SK-N-SH treated with all-trans-retinoic acid at 6 μM for 48 hours (cell line): ENCODE measurements around the gene OR10K1.

Source experiments
- ATAC-seq: fragments of 200-7000 bp; cut with Tn5 transposase; 3 replicates; pipeline ENCODE4 v1.9.1; 2020; ENCODE audit warnings: mild to moderate bottlenecking, moderate library complexity
- ARNTL ChIP-seq: fragments of 450-650 bp; formaldehyde crosslinking; IDR thresholded peaks from 2 replicates; pipeline ENCODE4 v1.5.0; 2020; ENCODE audit warnings: low read depth, mild to moderate bottlenecking, moderate library complexity, borderline replicate concordance
- CSDC2 ChIP-seq: fragments of 250-450 bp; sonication (Bioruptor Pico); IDR thresholded peaks from 2 replicates; pipeline ENCODE4 v1.5.0; 2020; ENCODE audit warnings: mild to moderate bottlenecking, moderate library complexity
- ESRRG ChIP-seq: fragments of 250-450 bp; sonication (Bioruptor Pico); IDR thresholded peaks from 2 replicates; pipeline ENCODE4 v1.6.1; 2021; ENCODE audit warnings: mild to moderate bottlenecking
- GLIS3 ChIP-seq: fragments of 250-450 bp; sonication (Bioruptor Pico); IDR thresholded peaks from 2 replicates; pipeline ENCODE4 v1.5.0; 2020; ENCODE audit warnings: mild to moderate bottlenecking, moderate library complexity
- ISL1 ChIP-seq: fragments of 250-450 bp; sonication (Bioruptor Pico); IDR thresholded peaks from 2 replicates; pipeline ENCODE4 v2.1.2; 2022; ENCODE audit warnings: mild to moderate bottlenecking, moderate library complexity
- OSR1 ChIP-seq: fragments of 250-450 bp; sonication (Bioruptor Pico); IDR thresholded peaks from 2 replicates; pipeline ENCODE4 v1.8.0; 2022; ENCODE audit warnings: moderate library complexity, mild to moderate bottlenecking, inconsistent platforms
- PPARA ChIP-seq: fragments of 250-450 bp; sonication (Bioruptor Pico); IDR thresholded peaks from 2 replicates; pipeline ENCODE4 v1.5.0; 2020; ENCODE audit warnings: mild to moderate bottlenecking, borderline replicate concordance
- RARB ChIP-seq: fragments of 250-450 bp; sonication (Bioruptor Pico); IDR thresholded peaks from 2 replicates; pipeline ENCODE4 v1.8.0; 2021; ENCODE audit warnings: mild to moderate bottlenecking, moderate library complexity
- TCF4 ChIP-seq: fragments of 250-450 bp; sonication (Bioruptor Pico); IDR thresholded peaks from 2 replicates; pipeline ENCODE4 v1.8.0; 2021; ENCODE audit warnings: mild to moderate bottlenecking, moderate library complexity, borderline replicate concordance
- ZFP30 ChIP-seq: fragments of 450-650 bp; formaldehyde crosslinking; IDR thresholded peaks from 2 replicates; pipeline ENCODE4 v1.5.0; 2022; ENCODE audit warnings: mild to moderate bottlenecking, moderate library complexity
- ZNF8 ChIP-seq: fragments of 450-650 bp; formaldehyde crosslinking; IDR thresholded peaks from 2 replicates; pipeline ENCODE4 v1.5.0; 2020; ENCODE audit warnings: mild to moderate bottlenecking, moderate library complexity
- TF ChIP-seq, protein P1 (sequence below): fragments of 250-450 bp; sonication (Bioruptor Pico); IDR thresholded peaks from 2 replicates; pipeline ENCODE4 v1.8.0; 2020; ENCODE audit warnings: mild to moderate bottlenecking, moderate library complexity, borderline replicate concordance
- TF ChIP-seq, protein P2 (sequence below): fragments of 250-450 bp; sonication (Bioruptor Pico); IDR thresholded peaks from 2 replicates; pipeline ENCODE4 v1.5.1; 2020; ENCODE audit warnings: low read depth, mild to moderate bottlenecking, moderate library complexity
- TF ChIP-seq, protein P3 (sequence below): fragments of 250-450 bp; sonication (Bioruptor Pico); IDR thresholded peaks from 2 replicates; pipeline ENCODE4 v1.5.1; 2021; ENCODE audit warnings: mild to moderate bottlenecking, moderate library complexity
- TF ChIP-seq, protein P4 (sequence below): fragments of 250-450 bp; sonication (Bioruptor Pico); IDR thresholded peaks from 2 replicates; pipeline ENCODE4 v1.5.0; 2020; ENCODE audit warnings: mild to moderate bottlenecking, moderate library complexity
- TF ChIP-seq, protein P5 (sequence below): fragments of 250-450 bp; sonication (Bioruptor Pico); IDR thresholded peaks from 2 replicates; pipeline ENCODE4 v1.8.0; 2021; ENCODE audit warnings: low read depth, mild to moderate bottlenecking, moderate library complexity, borderline replicate concordance

The OR10K1 gene

DNA sequence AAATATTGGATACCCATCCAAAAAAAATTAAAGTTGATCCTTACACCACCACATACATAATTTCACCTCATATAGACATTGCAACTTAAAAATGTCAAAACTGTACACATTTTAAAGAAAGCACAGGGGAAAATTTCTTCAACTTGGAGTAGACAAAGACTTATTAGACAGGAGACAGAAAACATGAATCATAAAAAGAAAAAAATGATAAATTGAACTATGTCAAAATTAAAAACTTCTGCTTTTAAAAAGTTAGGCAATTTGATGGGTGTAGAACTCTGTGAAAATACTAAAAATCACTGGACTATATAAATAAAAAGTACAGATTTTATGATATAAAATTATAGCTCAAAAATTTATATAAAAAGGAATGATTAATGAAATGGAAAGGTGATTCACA, 4.4 kb upstream of the OR10K1 start:
- ATAC-seq: no peak
- TF ChIP-seq, protein P1, sequence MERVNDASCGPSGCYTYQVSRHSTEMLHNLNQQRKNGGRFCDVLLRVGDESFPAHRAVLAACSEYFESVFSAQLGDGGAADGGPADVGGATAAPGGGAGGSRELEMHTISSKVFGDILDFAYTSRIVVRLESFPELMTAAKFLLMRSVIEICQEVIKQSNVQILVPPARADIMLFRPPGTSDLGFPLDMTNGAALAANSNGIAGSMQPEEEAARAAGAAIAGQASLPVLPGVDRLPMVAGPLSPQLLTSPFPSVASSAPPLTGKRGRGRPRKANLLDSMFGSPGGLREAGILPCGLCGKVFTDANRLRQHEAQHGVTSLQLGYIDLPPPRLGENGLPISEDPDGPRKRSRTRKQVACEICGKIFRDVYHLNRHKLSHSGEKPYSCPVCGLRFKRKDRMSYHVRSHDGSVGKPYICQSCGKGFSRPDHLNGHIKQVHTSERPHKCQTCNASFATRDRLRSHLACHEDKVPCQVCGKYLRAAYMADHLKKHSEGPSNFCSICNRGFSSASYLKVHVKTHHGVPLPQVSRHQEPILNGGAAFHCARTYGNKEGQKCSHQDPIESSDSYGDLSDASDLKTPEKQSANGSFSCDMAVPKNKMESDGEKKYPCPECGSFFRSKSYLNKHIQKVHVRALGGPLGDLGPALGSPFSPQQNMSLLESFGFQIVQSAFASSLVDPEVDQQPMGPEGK (CRISPR knock-in tag): no peak
- no peak for TF ChIP-seq GLIS3 (CRISPR knock-in tag)
- no peak for TF ChIP-seq OSR1 (CRISPR knock-in tag)
- TF ChIP-seq ARNTL (CRISPR knock-in tag): no peak
- no peak for TF ChIP-seq ISL1 (CRISPR knock-in tag)
- no peak for TF ChIP-seq PPARA
- TF ChIP-seq RARB (CRISPR knock-in tag): no peak
- TF ChIP-seq, protein P2, sequence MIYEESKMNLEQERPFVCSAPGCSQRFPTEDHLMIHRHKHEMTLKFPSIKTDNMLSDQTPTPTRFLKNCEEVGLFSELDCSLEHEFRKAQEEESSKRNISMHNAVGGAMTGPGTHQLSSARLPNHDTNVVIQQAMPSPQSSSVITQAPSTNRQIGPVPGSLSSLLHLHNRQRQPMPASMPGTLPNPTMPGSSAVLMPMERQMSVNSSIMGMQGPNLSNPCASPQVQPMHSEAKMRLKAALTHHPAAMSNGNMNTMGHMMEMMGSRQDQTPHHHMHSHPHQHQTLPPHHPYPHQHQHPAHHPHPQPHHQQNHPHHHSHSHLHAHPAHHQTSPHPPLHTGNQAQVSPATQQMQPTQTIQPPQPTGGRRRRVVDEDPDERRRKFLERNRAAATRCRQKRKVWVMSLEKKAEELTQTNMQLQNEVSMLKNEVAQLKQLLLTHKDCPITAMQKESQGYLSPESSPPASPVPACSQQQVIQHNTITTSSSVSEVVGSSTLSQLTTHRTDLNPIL (CRISPR knock-in tag): no peak
- no peak for TF ChIP-seq ESRRG (CRISPR knock-in tag)
- no peak for TF ChIP-seq TCF4 (CRISPR knock-in tag)
- TF ChIP-seq CSDC2: no peak
- TF ChIP-seq, protein P3, sequence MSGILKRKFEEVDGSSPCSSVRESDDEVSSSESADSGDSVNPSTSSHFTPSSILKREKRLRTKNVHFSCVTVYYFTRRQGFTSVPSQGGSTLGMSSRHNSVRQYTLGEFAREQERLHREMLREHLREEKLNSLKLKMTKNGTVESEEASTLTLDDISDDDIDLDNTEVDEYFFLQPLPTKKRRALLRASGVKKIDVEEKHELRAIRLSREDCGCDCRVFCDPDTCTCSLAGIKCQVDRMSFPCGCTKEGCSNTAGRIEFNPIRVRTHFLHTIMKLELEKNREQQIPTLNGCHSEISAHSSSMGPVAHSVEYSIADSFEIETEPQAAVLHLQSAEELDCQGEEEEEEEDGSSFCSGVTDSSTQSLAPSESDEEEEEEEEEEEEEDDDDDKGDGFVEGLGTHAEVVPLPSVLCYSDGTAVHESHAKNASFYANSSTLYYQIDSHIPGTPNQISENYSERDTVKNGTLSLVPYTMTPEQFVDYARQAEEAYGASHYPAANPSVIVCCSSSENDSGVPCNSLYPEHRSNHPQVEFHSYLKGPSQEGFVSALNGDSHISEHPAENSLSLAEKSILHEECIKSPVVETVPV: no peak
- TF ChIP-seq ZNF8 (CRISPR knock-in tag): no peak
- TF ChIP-seq, protein P4, sequence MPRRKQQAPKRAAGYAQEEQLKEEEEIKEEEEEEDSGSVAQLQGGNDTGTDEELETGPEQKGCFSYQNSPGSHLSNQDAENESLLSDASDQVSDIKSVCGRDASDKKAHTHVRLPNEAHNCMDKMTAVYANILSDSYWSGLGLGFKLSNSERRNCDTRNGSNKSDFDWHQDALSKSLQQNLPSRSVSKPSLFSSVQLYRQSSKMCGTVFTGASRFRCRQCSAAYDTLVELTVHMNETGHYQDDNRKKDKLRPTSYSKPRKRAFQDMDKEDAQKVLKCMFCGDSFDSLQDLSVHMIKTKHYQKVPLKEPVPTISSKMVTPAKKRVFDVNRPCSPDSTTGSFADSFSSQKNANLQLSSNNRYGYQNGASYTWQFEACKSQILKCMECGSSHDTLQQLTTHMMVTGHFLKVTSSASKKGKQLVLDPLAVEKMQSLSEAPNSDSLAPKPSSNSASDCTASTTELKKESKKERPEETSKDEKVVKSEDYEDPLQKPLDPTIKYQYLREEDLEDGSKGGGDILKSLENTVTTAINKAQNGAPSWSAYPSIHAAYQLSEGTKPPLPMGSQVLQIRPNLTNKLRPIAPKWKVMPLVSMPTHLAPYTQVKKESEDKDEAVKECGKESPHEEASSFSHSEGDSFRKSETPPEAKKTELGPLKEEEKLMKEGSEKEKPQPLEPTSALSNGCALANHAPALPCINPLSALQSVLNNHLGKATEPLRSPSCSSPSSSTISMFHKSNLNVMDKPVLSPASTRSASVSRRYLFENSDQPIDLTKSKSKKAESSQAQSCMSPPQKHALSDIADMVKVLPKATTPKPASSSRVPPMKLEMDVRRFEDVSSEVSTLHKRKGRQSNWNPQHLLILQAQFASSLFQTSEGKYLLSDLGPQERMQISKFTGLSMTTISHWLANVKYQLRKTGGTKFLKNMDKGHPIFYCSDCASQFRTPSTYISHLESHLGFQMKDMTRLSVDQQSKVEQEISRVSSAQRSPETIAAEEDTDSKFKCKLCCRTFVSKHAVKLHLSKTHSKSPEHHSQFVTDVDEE (CRISPR knock-in tag): no peak
- no peak for TF ChIP-seq ZFP30 (CRISPR knock-in tag)
- TF ChIP-seq, protein P5, sequence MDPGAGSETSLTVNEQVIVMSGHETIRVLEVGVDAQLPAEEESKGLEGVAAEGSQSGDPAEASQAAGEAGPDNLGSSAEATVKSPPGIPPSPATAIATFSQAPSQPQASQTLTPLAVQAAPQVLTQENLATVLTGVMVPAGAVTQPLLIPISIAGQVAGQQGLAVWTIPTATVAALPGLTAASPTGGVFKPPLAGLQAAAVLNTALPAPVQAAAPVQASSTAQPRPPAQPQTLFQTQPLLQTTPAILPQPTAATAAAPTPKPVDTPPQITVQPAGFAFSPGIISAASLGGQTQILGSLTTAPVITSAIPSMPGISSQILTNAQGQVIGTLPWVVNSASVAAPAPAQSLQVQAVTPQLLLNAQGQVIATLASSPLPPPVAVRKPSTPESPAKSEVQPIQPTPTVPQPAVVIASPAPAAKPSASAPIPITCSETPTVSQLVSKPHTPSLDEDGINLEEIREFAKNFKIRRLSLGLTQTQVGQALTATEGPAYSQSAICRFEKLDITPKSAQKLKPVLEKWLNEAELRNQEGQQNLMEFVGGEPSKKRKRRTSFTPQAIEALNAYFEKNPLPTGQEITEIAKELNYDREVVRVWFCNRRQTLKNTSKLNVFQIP (CRISPR knock-in tag): no peak

DNA sequence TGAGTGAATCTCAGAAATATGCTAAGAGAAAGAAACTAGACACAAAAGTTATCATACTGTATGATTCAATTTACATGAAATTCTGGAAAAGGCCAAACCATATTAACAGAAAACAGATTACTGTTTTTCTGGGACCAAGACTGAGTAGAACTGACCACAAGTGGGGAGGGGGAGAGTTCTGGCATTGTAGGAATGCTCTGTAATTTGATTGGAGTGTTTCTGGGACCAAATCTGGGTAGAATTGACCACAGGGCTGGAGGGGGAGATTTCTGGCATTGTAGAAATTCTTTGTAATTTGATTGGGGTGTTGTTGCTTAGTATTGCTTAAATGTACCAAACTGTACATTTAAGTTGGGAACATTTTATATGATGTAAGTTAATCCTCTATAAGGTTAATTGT, 3.4 kb upstream of the OR10K1 start:
- TF ChIP-seq, protein P1 (CRISPR knock-in tag): peak; percentile 75; the same call in 1 of the 2 replicates
- TF ChIP-seq, protein P4 (CRISPR knock-in tag): no peak
- no peak for ATAC-seq
